ENCODE measurements around the gene LASP1. TPM values are rescaled to one million over a fixed set of nuclear protein-coding genes. Genes with fewer than 3 reads are reported as not detected.

The LASP1 gene
- total and polyA plus RNA-seq, 2 of the 4 experiments (the other 2 are of a cell fraction), result 79.8 to 262 TPM

DNA sequence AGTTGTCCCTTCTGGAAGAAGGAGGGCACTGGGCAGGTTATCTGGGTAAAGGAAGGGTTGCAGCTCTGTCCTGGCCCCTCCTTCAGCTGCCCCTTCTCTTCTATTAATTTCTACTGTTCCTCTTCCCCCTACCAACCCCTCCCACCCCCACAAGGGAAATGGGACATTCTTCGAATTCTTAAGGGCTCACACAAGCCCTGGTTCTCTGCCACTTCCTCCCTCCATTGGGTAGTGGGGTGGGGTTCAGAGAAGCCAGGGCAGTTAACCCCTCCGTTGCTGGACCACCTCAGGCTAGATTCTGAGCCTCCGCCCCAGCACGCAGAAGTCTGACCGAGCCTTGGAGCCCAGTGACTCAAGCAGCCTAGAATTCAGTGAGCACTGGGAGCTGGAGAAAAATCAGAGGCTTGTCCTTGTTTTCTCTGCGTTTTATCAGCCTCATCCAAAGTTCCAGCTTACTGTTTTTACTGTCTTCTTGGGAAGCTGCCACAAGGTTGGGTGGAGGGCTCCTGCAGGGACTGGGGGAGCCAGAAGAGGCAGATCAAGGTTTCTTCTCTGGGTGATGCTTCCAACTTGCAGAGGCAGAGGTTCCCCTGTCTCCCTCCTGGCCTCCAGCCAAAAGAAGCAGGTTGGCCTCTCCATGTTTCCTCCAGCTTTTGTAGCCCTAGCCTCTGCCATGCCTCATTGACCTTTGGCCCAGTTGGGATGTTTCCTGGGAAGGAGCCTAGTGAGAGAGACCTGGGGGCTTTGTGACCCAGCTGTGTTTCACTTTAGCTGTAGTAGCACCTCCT, 10.2 kb downstream of the LASP1 start:
- Histone ChIP-seq H4K91ac (ENCODE audit: insufficient read depth, low read depth, low read length) (peak overlapping the region; percentile 92), H2AK9ac (replicated peaks; ENCODE audit: low read depth, low read length, poor library complexity) (peak overlapping the region; percentile 99), H3K23ac (ENCODE audit: low read depth, low read length) (peak overlapping the region; percentile 92), H3K9me1 (ENCODE audit: insufficient read depth, low read length) (peaks cover 33% of the 10 kb centered on the region), H3K14ac (replicated peaks; ENCODE audit: low read depth, low read length) (peak overlapping the region; percentile 92), H2BK5ac (ENCODE audit: low read depth, low read length, poor library complexity, severe bottlenecking) (peak overlapping the region; percentile 84), H3K18ac (ENCODE audit: low read depth, low read length) (peak overlapping the region; percentile 65; the same call in 1 of the 2 replicates), H2AFZ (replicated peaks; ENCODE audit: low read length, poor library complexity) (peak overlapping the region; percentile 46), H3K9ac (ENCODE audit: low read depth, low read length) (peak overlapping the region; percentile 79), H2BK20ac (ENCODE audit: low read depth, low read length) (peak overlapping the region; percentile 87), H3K27ac (ENCODE audit: insufficient read depth, low read length) (peak overlapping the region; percentile 91), H3K79me1 (ENCODE audit: low read depth in 1 of 2, low read length in 2 of 2) (peaks cover 0 to 79% of the 10 kb centered on the region in 2 experiments; a peak in 2 of 4 replicates), H3K4me2 (ENCODE audit: low read depth, low read length) (peak overlapping the region; percentile 51), H4K5ac (ENCODE audit: low read depth, low read length) (peak overlapping the region; percentile 24; the same call in 1 of the 2 replicates), H3K4me1 (ENCODE audit: control insufficient read depth, insufficient read depth, low read length) (peaks cover 59% of the 10 kb centered on the region), H3K4me3 (ENCODE audit: insufficient read depth, low read depth, low read length) (no peak overlapping the region), H3K9me3 (ENCODE audit: control insufficient read depth, insufficient read depth, low read length) (no peaks in the 10 kb centered on the region), H2AK5ac (ENCODE audit: low read depth, low read length) (peak overlapping the region; percentile 100), H3K56ac (ENCODE audit: extremely low read depth, insufficient read depth, low read length) (peak overlapping the region; percentile 97), H3K4ac (ENCODE audit: low read depth, low read length) (peak overlapping the region; percentile 98), H4K8ac (ENCODE audit: low read depth in 2 of 2, low read length in 2 of 2) (peak overlapping the region; percentile 86 to 97), H3K36me3 (ENCODE audit: control insufficient read depth, insufficient read depth, low read length) (peaks cover 65% of the 10 kb centered on the region), H3K27me3 (ENCODE audit: control insufficient read depth, insufficient read depth, low read length) (no peaks in the 10 kb centered on the region), H2BK15ac (ENCODE audit: low read depth, low read length) (peak overlapping the region; percentile 88; the same call in 2 of the 3 replicates), H2BK120ac (ENCODE audit: low read depth, low read length) (peak overlapping the region; percentile 88), H4K20me1 (ENCODE audit: insufficient read depth, low read length) (peaks cover 100% of the 10 kb centered on the region)
- in situ Hi-C loops (cut with MboI; ENCODE audit: low sequenced_read_pairs), result no loop called here
- peak; percentile 65; the same call in 1 of the 2 replicates for TF ChIP-seq MAZ (IDR thresholded peaks at IDR 0.05; ENCODE audit: borderline replicate concordance, low read depth, low read length)
- TF ChIP-seq BHLHE40 (IDR thresholded peaks at IDR 0.05; ENCODE audit: low read depth, low read length), result no peak
- TF ChIP-seq SMC3 (IDR thresholded peaks at IDR 0.05; ENCODE audit: low read depth, low read length), result 0 out of 2 replicates have a peak, but pooled peaks have one; percentile 13
- no peak for TF ChIP-seq RAD21 (IDR thresholded peaks at IDR 0.05; ENCODE audit: low read length)
- TF ChIP-seq POLR2A (IDR thresholded peaks at IDR 0.05; ENCODE audit: low read depth, low read length), result no peak
- BruUV-seq (replicated peaks), result no TSS peak
- CTCF ChIA-PET, result interaction anchor here (0.6 kb wide), 2 partner anchors 31 to 355 kb away, joined by 3 to 4 read pairs; no protein-coding TSS in a partner anchor
- DNase-seq, result peak; percentile 83
- intact Hi-C loops (cut with micrococcal nuclease), result no loop called here
- POLR2A ChIA-PET (ENCODE audit: unreplicated experiment), result interaction anchor here (0.5 to 0.6 kb wide), 3 partner anchors 9 to 45 kb away, joined by 3 to 5 read pairs (median 4); no protein-coding TSS in a partner anchor
- WGBS, 2 experiments (ENCODE audit: extremely low coverage in 2 of 2, insufficient read length in 1 of 2), result no CpG with 5 or more reads among the region's 6 CpGs
- dilution Hi-C loops (cut with HindIII; ENCODE audit: low sequenced_read_pairs, unreplicated experiment), result no loop called here
- ATAC-seq (ENCODE audit: low read depth), result peak; percentile 66

All from IMR-90 (cell line).